Hepatic stellate cell (primary cell): Measurements from ENCODE around the gene OSBPL10.
"Not testable (repeated sequence)": the region's sequence is repeated elsewhere in the genome, so short reads cannot be mapped to it uniquely, and the experiment has no call there.

Source experiments
- DNase-seq: peaks from one replicate; pipeline ENCODE4 v3.0.0; 2011; ENCODE audit warnings: low spot score

OSBPL10 gene

GRCh38 chr3:31890007-31890406 lies 91.1 kb downstream of the OSBPL10 start:
- DNase-seq, result no peak

DNA sequence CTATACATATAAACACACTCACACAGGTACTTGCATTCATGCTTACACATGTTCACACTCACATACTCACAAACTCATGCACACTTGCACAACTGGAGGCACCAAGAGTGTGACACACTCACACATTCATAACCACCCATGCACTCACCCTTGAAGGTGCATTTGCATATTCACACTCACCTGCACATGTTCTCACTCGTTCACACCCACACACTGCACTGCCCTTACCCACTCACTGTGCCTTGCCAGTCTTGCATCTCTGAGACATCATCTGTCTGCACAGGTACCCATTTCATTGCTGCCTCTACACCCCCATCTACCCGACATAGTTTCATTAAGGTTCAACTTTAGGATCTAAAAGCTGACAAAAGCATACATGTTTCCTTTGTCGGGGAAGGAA lies 95.8 kb downstream of the OSBPL10 start:
- no peak for DNase-seq

DNA sequence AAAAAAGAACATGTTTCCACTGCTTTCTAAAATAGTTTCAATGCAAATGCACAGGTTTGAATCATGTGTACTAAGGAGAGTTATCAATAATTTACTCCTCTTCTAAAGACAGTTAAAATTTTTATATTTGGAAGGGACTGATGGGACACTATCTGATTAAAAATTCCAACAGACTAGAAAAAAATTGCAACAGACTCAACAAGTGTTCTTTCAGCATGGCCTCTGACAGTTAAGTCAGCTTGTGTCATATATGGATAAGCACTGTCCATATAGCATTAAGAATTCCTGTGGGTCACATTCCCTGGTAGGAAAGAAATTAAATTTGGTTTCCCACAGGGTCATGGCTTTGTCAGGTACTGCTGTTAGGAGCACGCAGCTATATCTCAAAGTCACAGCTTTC lies 96.8 kb downstream of the OSBPL10 start:
- no peak for DNase-seq

GRCh38 chr3:31882895-31883294 lies 98.2 kb downstream of the OSBPL10 start:
- no peak for DNase-seq

GRCh38 chr3:31882431-31882830 lies 98.6 kb downstream of the OSBPL10 start:
- no peak for DNase-seq

- no peak for DNase-seq
Measured at GRCh38 chr3:31880482-31881078, 100.5 kb downstream of the OSBPL10 start.

- DNase-seq, result no peak
Measured at GRCh38 chr3:31880020-31880419, 101.0 kb downstream of the OSBPL10 start.

GRCh38 chr3:31879365-31879764 lies 101.7 kb downstream of the OSBPL10 start:
- no peak for DNase-seq

DNA sequence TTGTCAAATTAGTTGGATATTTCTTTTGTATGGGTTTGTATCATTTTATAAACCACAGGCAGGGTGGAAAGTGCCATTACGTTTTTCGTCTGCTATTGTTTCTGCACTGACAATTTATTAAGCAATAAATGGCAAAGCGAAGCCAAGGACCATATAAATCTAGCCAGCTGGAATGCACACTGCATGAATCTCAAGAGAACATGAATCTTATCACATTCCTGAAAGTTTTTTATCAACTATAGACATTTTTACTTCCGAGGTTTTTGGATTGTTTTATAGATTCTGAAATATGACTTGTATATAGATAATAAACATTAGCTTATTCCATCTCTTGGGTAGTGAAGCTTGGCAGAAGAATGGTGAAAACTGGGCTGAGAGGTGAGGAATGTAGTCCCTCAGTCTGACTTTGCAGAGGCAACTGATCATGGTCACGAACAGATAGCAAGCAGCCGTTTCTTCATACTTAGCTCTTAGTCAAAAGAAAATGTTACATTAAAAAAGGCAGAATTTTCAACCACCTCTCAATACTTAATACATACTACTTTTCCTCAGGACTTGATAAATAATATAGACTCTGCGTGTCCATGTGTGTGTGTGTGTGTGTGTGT lies 102.7 kb downstream of the OSBPL10 start:
- no peak for DNase-seq

- no peak for DNase-seq
Measured at GRCh38 chr3:31876331-31876730, 104.7 kb downstream of the OSBPL10 start.

DNA sequence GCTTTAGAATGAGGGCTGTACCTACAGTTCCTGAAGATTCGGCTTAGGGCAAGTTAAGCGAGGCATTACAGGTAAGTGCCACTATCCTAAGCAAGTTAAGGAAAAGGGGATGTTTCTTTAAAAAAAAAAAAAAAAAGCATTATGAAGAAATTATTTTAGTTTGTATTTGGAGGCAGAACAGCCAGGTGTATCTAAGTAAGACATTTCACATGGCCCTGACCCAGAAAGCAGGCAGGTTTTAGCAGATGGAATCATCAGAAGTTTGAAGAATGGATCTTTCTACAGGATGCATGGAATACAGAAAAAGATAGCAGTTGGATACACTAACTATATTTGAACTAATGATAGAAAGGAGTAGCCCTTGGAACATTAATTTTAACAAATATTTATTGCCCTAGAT lies 105.6 kb downstream of the OSBPL10 start:
- DNase-seq, result no peak

DNA sequence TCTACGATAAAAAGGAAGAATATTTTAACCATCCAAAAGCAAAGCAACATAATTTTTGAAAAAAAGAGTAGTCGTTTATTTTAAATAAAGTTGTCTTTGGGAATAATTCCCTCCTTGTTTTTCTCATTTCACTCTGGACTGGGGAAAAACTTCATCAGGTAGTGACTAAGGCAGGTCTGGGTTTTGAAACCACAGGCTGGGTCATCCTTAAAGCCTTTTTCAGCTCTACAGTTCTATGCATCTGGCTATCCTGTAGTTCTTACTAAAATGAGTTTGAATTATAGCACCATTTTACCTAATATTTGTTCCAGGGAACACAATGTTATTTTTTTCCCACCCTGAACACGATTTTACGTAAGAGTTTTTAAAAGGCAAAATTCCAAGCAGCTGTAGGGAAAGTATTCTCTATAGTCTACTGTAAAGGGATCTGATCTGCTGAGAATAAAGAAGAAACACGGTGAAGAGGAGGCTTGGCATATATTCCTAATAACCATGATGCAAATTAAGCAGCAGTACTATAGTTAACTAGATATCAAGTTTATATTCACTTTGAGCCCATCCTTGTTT lies 107.7 kb downstream of the OSBPL10 start:
- no peak for DNase-seq

GRCh38 chr3:31871939-31872507 lies 109.0 kb downstream of the OSBPL10 start:
- DNase-seq, result no peak

DNA sequence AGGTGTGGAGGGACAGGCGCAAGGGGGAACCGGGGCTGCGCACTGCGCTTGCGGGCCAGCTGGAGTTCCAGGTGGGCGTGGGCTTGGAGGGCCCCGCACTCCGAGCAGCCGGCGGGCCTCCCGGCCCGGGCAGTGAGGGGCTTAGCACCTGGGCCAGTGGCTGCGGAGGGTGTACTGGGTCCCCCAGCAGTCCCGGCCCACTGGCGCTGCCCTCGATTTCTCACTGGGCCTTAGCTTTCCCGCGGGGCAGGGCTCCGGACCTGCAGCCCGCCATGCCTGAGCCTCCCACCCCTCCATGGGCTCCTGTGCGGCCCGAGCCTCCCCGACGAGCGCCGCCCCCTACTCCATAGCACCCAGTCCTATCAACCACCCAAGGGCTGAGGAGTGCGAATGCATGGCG lies 111.0 kb downstream of the OSBPL10 start:
- not testable (repeated sequence) for DNase-seq

GRCh38 chr3:31868236-31868635 lies 112.8 kb downstream of the OSBPL10 start:
- no peak for DNase-seq

DNA sequence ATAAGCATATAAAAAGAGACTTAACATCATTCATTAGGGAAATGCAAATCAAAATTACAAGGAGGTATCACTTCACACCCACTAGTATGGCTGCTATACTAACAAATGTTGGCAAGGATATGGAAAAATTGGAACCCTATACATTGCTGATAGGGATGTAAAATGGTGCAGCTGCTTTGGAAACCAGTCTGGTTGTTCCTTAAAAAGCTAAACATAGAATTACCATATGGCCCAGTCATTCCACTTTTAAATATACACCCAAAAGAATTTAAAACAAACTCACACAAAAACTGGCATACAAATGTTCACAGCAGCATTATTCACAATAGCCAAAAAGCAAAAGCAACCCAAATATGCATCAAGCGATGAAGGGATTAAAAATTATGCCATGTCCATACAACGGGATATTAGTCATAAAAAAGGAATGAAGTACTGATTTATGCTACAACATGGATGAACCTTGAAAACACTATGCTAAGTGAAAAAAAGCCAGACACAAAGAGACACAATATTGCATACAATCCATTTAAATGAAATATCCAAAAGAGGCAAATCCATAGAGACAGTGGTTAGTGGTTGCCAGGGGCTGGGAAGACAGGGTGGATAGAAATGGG lies 118.3 kb downstream of the OSBPL10 start:
- DNase-seq, result no peak

- DNase-seq, result no peak
Measured at GRCh38 chr3:31861826-31862225, 119.2 kb downstream of the OSBPL10 start.

DNA sequence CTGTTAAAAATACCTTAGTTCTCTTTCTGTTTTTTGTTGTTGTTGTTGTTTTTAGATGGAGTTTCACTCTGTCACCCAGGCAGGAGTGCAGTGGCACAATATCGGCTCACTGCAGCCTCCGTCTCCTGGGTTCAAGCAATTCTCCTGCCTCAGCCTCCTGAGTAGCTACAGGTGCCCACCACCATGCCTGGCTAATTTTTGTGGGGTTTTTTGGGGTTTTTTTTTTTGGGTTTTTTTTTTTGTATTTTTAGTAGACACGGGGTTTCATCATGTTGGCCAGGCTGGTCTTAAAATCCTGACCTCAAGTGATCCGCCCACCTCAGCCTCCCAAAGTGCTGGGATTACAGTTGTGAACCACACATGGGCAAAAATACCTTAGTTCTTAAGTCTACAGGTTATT lies 120.4 kb downstream of the OSBPL10 start:
- DNase-seq, result not testable (repeated sequence)

DNA sequence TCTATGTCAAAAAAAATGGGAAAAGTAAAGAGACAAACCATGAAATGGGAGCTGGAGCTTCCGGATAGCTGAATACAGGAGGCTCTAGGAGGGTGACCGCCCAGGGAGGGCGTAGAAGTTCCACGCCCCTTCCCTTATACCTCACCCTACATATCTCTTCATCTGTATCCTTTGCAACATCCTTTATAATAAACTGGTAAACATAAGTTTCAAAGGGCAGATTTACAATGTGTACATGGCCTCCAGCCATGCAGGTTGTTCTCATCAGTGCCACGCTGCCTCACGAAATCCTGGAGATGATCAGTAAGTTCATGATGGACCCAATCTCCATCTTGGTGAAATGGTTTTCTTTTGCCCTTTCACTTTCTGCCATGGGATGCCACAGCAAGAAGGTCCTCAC lies 121.8 kb downstream of the OSBPL10 start:
- no peak for DNase-seq

DNA sequence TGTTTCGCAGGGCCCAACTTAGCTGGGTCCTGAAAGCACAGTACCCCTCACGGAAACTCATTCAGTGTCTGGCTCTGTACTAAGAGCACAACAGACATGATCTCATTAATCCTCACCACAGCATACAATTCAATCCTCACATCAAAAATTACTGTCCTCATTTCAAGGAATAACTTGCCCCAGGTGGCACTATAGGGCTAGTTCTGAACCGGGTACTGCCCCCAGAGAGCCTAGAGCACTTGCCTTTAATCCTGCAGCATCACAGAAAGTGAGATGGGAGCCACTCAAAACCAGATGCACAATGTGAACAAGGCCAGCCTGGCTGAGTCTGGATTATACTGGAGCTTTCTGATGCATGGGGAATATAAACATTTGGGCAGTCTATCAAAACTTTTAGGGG lies 122.6 kb downstream of the OSBPL10 start:
- no peak for DNase-seq

DNA sequence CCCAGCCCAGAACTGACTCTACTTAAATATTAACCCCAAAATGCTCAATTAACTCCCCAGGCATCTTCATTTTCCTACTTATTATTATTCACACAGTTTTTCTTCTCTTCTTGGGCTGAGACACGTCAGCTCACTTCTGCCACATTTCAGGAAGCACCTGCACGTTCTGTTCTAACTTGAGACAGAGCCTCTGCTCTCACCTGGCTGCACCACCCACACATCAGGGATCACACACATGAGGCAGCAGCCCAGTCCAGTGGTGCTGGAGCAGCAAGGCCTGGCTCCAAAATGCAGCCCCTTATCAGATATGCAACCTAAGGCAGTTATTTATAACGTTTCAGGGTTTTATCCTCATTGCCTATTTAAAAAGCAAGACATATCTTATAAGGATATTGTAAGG lies 127.5 kb downstream of the OSBPL10 start:
- DNase-seq, result no peak

DNA sequence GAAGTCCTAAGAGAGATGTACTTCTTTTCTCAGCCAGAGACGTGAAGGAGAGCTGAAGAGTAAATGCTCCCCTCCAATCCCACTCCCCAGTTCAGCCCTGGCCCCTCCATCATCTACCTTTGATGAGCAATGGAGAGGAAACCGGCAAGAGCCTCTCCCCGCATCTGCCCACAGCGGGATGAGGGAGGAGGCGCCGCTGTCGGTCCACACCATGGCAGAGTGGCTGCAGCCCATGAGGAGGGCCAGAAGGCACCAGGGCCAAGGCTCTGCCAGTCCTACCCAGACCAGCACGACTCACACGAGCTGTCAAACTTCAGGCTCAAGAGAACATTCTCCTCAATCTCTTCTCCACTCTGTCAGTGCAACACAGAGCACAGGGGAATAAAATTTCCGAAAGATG lies 129.8 kb downstream of the OSBPL10 start:
- no peak for DNase-seq

DNA sequence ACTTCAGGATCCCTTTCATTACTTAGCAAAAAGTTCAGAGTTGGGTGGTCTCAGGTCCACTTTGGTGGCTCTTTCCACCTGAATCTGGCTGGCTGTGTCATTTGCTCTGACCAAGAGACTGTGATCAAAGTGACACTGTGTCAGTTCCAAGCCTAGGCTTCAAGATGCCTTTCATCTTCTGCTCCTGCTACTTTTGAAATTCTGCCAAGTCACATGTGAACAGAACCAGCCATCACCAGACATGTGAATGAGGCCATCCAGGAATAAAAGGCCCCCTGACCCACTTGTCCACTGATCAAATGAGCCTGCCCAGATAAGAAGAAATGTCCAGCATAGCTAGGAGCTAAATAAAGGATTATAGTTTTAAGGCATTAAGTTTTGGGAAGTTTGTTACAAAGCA lies 132.2 kb downstream of the OSBPL10 start:
- no peak for DNase-seq
